HepG2 (cell line): ENCODE data around the gene RIPK1. TPM values are rescaled to one million over a fixed set of nuclear protein-coding genes. Genes with fewer than 3 reads are reported as not detected.

Source experiments
- ATAC-seq: fragments of 200-7000 bp; cut with Tn5 transposase; 3 replicates; pipeline ENCODE4 v1.9.1; 2020; ENCODE audit warnings: mild to moderate bottlenecking, moderate library complexity
- BruUV-seq: library from RNA; stranded (reverse); fragments of 400-500 nt; replicated peaks from 2 replicates; lab custom pipeline; 2021; lab: Mats Ljungman, UMichigan
- CTCF ChIA-PET: fragments of 300-600 bp; formaldehyde crosslinking; extraction: SDS; loops from one replicate; lab custom pipeline; 2021; ENCODE audit warnings: low total read pairs, inconsistent platforms, low intra/inter-chr PET ratio; lab: Yijun Ruan, JAX
- POLR2A ChIA-PET: fragments of 350-600 bp; sonication (Branson Sonifier 250); formaldehyde crosslinking; loops from one replicate; lab custom pipeline; 2020; ENCODE audit warnings: antibody characterized with exemption, inconsistent platforms; lab: Yijun Ruan, JAX
- DNase-seq: peaks from one replicate; pipeline ENCODE4 v3.0.0-alpha.2; 2015; ENCODE audit warnings: low spot score
- FAIRE-seq: peaks from 3 replicates; lab custom pipeline; 2011; peaks lifted over from hg19 to GRCh38; lab: Jason Lieb, UNC
- H2AFZ ChIP-seq: one replicate; pipeline ENCODE4 v1.6.1; 2011; ENCODE audit warnings: low read length, inconsistent platforms
- H3K27ac ChIP-seq: fragments of 300-600 bp; 3 replicates; pipeline ENCODE4 v1.8.0; 2011; ENCODE audit warnings: mixed run types, mild to moderate bottlenecking, mixed read lengths, low read length, inconsistent platforms; ENCODE audit not compliant: insufficient read depth; ENCODE audit errors: extremely low read length
- H3K27me3 ChIP-seq, 2 experiments: fragments of 200-600 bp in 1 of 2; 2 replicates in 1 of 2; 3 replicates in 1 of 2; pipeline versions ENCODE4 v1.6.0 to v1.8.0; 2011; ENCODE audit warnings: low read length in 2 of 2, mild to moderate bottlenecking in 2 of 2, moderate library complexity in 2 of 2, inconsistent platforms in 1 of 2; ENCODE audit not compliant: insufficient read depth in 2 of 2, control insufficient read depth in 1 of 2
- H3K36me3 ChIP-seq, 2 experiments: fragments of 200-600 bp in 1 of 2; replicated peaks in 1 of 2; 2 replicates in 1 of 2; 3 replicates in 1 of 2; pipeline versions ENCODE4 v1.5.1 to v1.8.0; 2011; ENCODE audit warnings: low read length in 2 of 2, inconsistent platforms in 1 of 2; ENCODE audit not compliant: insufficient read depth in 2 of 2, control insufficient read depth in 1 of 2
- H3K4me1 ChIP-seq: 2 replicates; pipeline ENCODE4 v1.5.1; 2012; ENCODE audit warnings: low read length, inconsistent platforms; ENCODE audit not compliant: insufficient read depth
- H3K4me2 ChIP-seq: 2 replicates; pipeline ENCODE4 v1.6.0; 2011; ENCODE audit warnings: low read depth, low read length, inconsistent platforms
- H3K4me3 ChIP-seq, 3 experiments: fragments of 200-600 bp in 1 of 3; sonication (generic), shearing (Covaris generic) in 1 of 3; replicated peaks in 1 of 3; 2 replicates each; pipeline ENCODE4 v1.5.1; 2011 to 2016; ENCODE audit warnings: low read length in 3 of 3, inconsistent platforms in 2 of 3, low read depth in 2 of 3, mild to moderate bottlenecking in 2 of 3, control low read depth in 1 of 3, mixed read lengths in 1 of 3; ENCODE audit not compliant: insufficient read depth in 1 of 3
- H3K79me2 ChIP-seq: one replicate; pipeline ENCODE4 v1.6.1; 2011; ENCODE audit warnings: low read length, inconsistent platforms; ENCODE audit not compliant: insufficient read depth
- H3K9ac ChIP-seq: 2 replicates; pipeline ENCODE4 v1.6.0; 2011; ENCODE audit warnings: mild to moderate bottlenecking, low read depth, low read length, inconsistent platforms; ENCODE audit not compliant: insufficient read depth
- H3K9me3 ChIP-seq: 2 replicates; pipeline ENCODE4 v1.5.1; 2012; ENCODE audit warnings: mild to moderate bottlenecking, low read length
- H4K20me1 ChIP-seq: 2 replicates; pipeline ENCODE4 v1.6.0; 2011; ENCODE audit warnings: inconsistent platforms, mild to moderate bottlenecking, low read length, moderate library complexity; ENCODE audit not compliant: insufficient read depth
- BORCS8-MEF2B ChIP-seq: sonication (generic); formaldehyde crosslinking; IDR thresholded peaks from 2 replicates; pipeline ENCODE4 v1.8.0; 2022; ENCODE audit warnings: mild to moderate bottlenecking, missing genetic modification reagents
- NFYB ChIP-seq: sonication (generic); formaldehyde crosslinking; IDR thresholded peaks from 2 replicates; pipeline ENCODE4 v1.4.0; 2020; ENCODE audit warnings: missing genetic modification reagents
- WGBS: methylation state at CpG from one replicate; pipeline ENCODE4 v1.1.6; 2017; ENCODE audit warnings: low lambda C conversion rate; 5-methylcytosine and 5-hydroxymethylcytosine counted together
- in situ Hi-C: cut with HindIII; loops from 2 replicates; pipeline ENCODE4 v1.10.0; 2017; ENCODE audit warnings: low pct_unique_long_range_greater_than_20kb; ENCODE audit not compliant: extremely low pct_ligation_motif_present
- intact Hi-C: fragments of 100-400 bp; cut with micrococcal nuclease; formaldehyde crosslinking; loops from one replicate; pipeline ENCODE4 v1.10.0; 2022; ENCODE audit not compliant: unreplicated experiment
- polyA plus RNA-seq, 8 experiments: library from polyadenylated mRNA; depleted of rRNA in 3 of 8; stranded (reverse) in 7 of 8; unstranded in 1 of 8; fragments of >200 nt; fragmentation: Illumina TruSeq in 4 of 8; extraction: Trizol in 4 of 8; gene quantifications; 2 replicates each; pipeline versions ENCODE4 v1.2.1 to v1.2.3, GENCODE V29; 2011 to 2016; ENCODE audit warnings: low read depth in 4 of 8, missing spikeins in 1 of 8, mixed read lengths in 1 of 8; ENCODE audit not compliant: insufficient read depth in 1 of 8
- total RNA-seq, 5 experiments: library from RNA; depleted of rRNA; stranded (reverse); fragments of >200 nt; fragmentation: Illumina TruSeq; extraction: Trizol; gene quantifications; 2 replicates each; pipeline ENCODE4 v1.2.3, GENCODE V29; 2016; ENCODE audit warnings: low read depth in 1 of 5
- TF ChIP-seq, protein P1 (sequence below): sonication (generic); formaldehyde crosslinking; IDR thresholded peaks from 2 replicates; pipeline ENCODE4 v1.5.1; 2020; ENCODE audit warnings: mild to moderate bottlenecking, missing genetic modification reagents, moderate library complexity

RIPK1 gene
- total and polyA plus RNA-seq, 2 of the 13 experiments (the other 11 are each of a cell fraction or from before 2014, with no cell fraction given) = 9.0 to 10.3 TPM

DNA sequence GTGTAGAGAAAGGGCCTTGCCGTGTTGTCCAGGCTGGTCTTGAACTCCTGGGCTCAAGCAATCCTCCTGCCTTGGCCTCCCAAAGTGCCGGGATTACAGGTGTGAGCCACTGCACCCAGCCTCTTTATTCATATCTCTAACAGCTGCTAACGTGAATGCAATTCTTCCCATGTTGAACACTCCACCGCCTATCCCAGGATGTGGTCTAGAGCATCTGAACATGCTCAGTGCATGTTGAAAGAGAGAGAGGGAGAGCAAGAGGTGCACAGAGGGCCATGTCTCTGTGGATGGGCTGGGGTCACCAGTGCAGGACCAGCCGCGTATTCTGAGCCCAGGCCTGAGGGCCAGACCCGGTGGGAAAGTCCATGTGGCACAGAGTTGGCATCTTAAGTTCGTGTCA, 76.3 kb downstream of the RIPK1 start:
- peaks cover 11 to 31% of the 10 kb centered on the region in 2 experiments for H3K36me3 ChIP-seq
- TF ChIP-seq, protein P1, sequence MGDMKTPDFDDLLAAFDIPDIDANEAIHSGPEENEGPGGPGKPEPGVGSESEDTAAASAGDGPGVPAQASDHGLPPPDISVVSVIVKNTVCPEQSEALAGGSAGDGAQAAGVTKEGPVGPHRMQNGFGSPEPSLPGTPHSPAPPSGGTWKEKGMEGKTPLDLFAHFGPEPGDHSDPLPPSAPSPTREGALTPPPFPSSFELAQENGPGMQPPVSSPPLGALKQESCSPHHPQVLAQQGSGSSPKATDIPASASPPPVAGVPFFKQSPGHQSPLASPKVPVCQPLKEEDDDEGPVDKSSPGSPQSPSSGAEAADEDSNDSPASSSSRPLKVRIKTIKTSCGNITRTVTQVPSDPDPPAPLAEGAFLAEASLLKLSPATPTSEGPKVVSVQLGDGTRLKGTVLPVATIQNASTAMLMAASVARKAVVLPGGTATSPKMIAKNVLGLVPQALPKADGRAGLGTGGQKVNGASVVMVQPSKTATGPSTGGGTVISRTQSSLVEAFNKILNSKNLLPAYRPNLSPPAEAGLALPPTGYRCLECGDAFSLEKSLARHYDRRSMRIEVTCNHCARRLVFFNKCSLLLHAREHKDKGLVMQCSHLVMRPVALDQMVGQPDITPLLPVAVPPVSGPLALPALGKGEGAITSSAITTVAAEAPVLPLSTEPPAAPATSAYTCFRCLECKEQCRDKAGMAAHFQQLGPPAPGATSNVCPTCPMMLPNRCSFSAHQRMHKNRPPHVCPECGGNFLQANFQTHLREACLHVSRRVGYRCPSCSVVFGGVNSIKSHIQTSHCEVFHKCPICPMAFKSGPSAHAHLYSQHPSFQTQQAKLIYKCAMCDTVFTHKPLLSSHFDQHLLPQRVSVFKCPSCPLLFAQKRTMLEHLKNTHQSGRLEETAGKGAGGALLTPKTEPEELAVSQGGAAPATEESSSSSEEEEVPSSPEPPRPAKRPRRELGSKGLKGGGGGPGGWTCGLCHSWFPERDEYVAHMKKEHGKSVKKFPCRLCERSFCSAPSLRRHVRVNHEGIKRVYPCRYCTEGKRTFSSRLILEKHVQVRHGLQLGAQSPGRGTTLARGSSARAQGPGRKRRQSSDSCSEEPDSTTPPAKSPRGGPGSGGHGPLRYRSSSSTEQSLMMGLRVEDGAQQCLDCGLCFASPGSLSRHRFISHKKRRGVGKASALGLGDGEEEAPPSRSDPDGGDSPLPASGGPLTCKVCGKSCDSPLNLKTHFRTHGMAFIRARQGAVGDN (CRISPR knock-in tag) = 0 out of 2 replicates have a peak, but pooled peaks have one; percentile 10
- TF ChIP-seq BORCS8-MEF2B (CRISPR knock-in tag) (0 out of 2 replicates have a peak, but pooled peaks have one; percentile 31), NFYB (CRISPR knock-in tag) (no peak)
- TF ChIP-seq, all 625 proteins: peak for 2
- ATAC-seq (peak; percentile 26; the same call in 2 of the 3 replicates), FAIRE-seq (no peak), DNase-seq (no peak)
- CTCF ChIA-PET = no interaction called here
- Histone ChIP-seq H3K4me1 (peaks cover 15% of the 10 kb centered on the region), H3K27me3 (no peaks in the 10 kb centered on the region), H4K20me1 (no peaks in the 10 kb centered on the region), H2AFZ (no peak overlapping the region), H3K4me3 (no peak overlapping the region), H3K9me3 (no peaks in the 10 kb centered on the region), H3K4me2 (no peak overlapping the region), H3K9ac (no peak overlapping the region), H3K79me2 (no peaks in the 10 kb centered on the region), H3K27ac (no peak overlapping the region)
- POLR2A ChIA-PET = no interaction called here
- intact Hi-C loops (no loop called here), in situ Hi-C loops (no loop called here)
- BruUV-seq = no TSS peak
- 84% methylated on average over 8 of the region's 8 CpGs for WGBS
